Astrocyte of the spinal cord (primary cell): Measurements from ENCODE around the gene RNASET2.
A peak's percentile ranks its signal among the peaks of the same experiment; 100 is the strongest.

Source experiments
- DNase-seq: peaks from one replicate; pipeline ENCODE4 v3.0.0; 2011; ENCODE audit warnings: low read depth, low spot score
- H3K4me3 ChIP-seq: 2 replicates; pipeline ENCODE4 v1.5.1; 2011; ENCODE audit warnings: low read depth, mild to moderate bottlenecking, low read length, moderate library complexity
- CTCF ChIP-seq: IDR thresholded peaks from 2 replicates; pipeline ENCODE4 v1.5.1; 2012; ENCODE audit warnings: low read depth, mild to moderate bottlenecking, low read length, inconsistent platforms
- in situ Hi-C: cut with HindIII; loops from 2 replicates; pipeline ENCODE4 v1.10.0; 2017; ENCODE audit warnings: low sequenced_read_pairs

Gene RNASET2

GRCh38 chr6:166956444-166957086, at the start of gene RNASET2:
Gene RNASET2 (minus strand): TSS chr6:166956550. CDS start chr6:166956182, 368 bp downstream.
- in situ Hi-C loops = no loop called here
- DNase-seq = peak; percentile 90
- peak within 1 kb of the TSS; percentile 63 for H3K4me3 ChIP-seq
- TF ChIP-seq CTCF = no peak

- no peak overlapping the region for H3K4me3 ChIP-seq
- in situ Hi-C loops = no loop called here
- no peak for DNase-seq
- no peak for TF ChIP-seq CTCF
Observed at GRCh38 chr6:167005350-167006159, 49.2 kb upstream of the RNASET2 start.

- DNase-seq = no peak
- in situ Hi-C loops = no loop called here
- no peak overlapping the region for H3K4me3 ChIP-seq
- TF ChIP-seq CTCF = no peak
Observed at GRCh38 chr6:167000759-167001158, 44.4 kb upstream of the RNASET2 start.

- in situ Hi-C loops = no loop called here
- no peak for DNase-seq
- TF ChIP-seq CTCF = no peak
- peak overlapping the region; percentile 76 for H3K4me3 ChIP-seq
Observed at GRCh38 chr6:166999884-167000253, 43.5 kb upstream of the RNASET2 start.

- TF ChIP-seq CTCF = no peak
- peak; percentile 97 for DNase-seq
- in situ Hi-C loops = no loop called here
- peak within 1 kb of the TSS; percentile 77 for H3K4me3 ChIP-seq
Observed at GRCh38 chr6:166999145-166999883, 43.0 kb upstream of the RNASET2 start, which contains the start of gene CEP43. Gene CEP43 (plus strand): TSS chr6:166999397. CDS start chr6:166999413, 16 bp downstream.
